Measurements from ENCODE around the gene MAMDC4.

Gene MAMDC4

GRCh38 chr9:136849038-136849959 lies 2.8 kb upstream of the MAMDC4 start, which contains the start of gene PHPT1 (continued):
- TF ChIP-seq ZNF280C (tag by site-specific recombination; IDR thresholded peaks at IDR 0.05) (no peak), ZBTB21 (tag by site-specific recombination; IDR thresholded peaks at IDR 0.05) (no peak), ZIC2 (tag by site-specific recombination; IDR thresholded peaks at IDR 0.05) (no peak), PRDM1 (tag by site-specific recombination; IDR thresholded peaks at IDR 0.05) (no peak), ZBTB6 (tag by site-specific recombination; IDR thresholded peaks at IDR 0.05) (no peak), ZNF692 (tag by site-specific recombination; IDR thresholded peaks at IDR 0.05) (peak; percentile 89), ZNF510 (tag by site-specific recombination; IDR thresholded peaks at IDR 0.05; ENCODE audit: insufficient replicate concordance) (no peak), ZFP41 (tag by site-specific recombination; IDR thresholded peaks at IDR 0.05; ENCODE audit: borderline replicate concordance) (no peak), ZNF416 (tag by site-specific recombination; IDR thresholded peaks at IDR 0.05) (no peak), ZNF514 (tag by site-specific recombination; IDR thresholded peaks at IDR 0.05) (no peak), ZNF394 (tag by site-specific recombination; IDR thresholded peaks at IDR 0.05; ENCODE audit: borderline replicate concordance) (no peak), ZNF530 (tag by site-specific recombination; IDR thresholded peaks at IDR 0.05; ENCODE audit: low read depth) (no peak), ZNF660 (tag by site-specific recombination; IDR thresholded peaks at IDR 0.05) (peak; percentile 9; the same call in 1 of the 2 replicates), PRDM2 (tag by site-specific recombination; IDR thresholded peaks at IDR 0.05; ENCODE audit: borderline replicate concordance) (no peak), SP2 (tag by site-specific recombination; IDR thresholded peaks at IDR 0.05) (peak; percentile 96), ZBTB20 (tag by site-specific recombination; IDR thresholded peaks at IDR 0.05) (peak; percentile 17; the same call in 1 of the 2 replicates), ZNF214 (tag by site-specific recombination; IDR thresholded peaks at IDR 0.05; ENCODE audit: borderline replicate concordance) (no peak), HOXC10 (CRISPR knock-in tag; IDR thresholded peaks at IDR 0.05) (no peak), ZNF664 (tag by site-specific recombination; IDR thresholded peaks at IDR 0.05) (no peak), SCRT1 (tag by site-specific recombination; IDR thresholded peaks at IDR 0.05; ENCODE audit: borderline replicate concordance) (peak; percentile 49; the same call in 1 of the 2 replicates), HIC1 (tag by site-specific recombination; IDR thresholded peaks at IDR 0.05) (peak; percentile 99), ZNF677 (tag by site-specific recombination; IDR thresholded peaks at IDR 0.05) (no peak), OVOL3 (tag by site-specific recombination; IDR thresholded peaks at IDR 0.05) (no peak), ZNF202 (tag by site-specific recombination; IDR thresholded peaks at IDR 0.05; ENCODE audit: borderline replicate concordance) (no peak), ZNF548 (tag by site-specific recombination; IDR thresholded peaks at IDR 0.05) (no peak)
